HG03135 (cell line): Measurements from ENCODE around the gene SKA3.

Experiments
- ATAC-seq: cut with Tn5 transposase; IDR thresholded peaks from one replicate; pipeline ENCODE4 v1.9.1; 2021; ENCODE audit warnings: mild to moderate bottlenecking, moderate library complexity; ENCODE audit not compliant: unreplicated experiment

The SKA3 gene

DNA sequence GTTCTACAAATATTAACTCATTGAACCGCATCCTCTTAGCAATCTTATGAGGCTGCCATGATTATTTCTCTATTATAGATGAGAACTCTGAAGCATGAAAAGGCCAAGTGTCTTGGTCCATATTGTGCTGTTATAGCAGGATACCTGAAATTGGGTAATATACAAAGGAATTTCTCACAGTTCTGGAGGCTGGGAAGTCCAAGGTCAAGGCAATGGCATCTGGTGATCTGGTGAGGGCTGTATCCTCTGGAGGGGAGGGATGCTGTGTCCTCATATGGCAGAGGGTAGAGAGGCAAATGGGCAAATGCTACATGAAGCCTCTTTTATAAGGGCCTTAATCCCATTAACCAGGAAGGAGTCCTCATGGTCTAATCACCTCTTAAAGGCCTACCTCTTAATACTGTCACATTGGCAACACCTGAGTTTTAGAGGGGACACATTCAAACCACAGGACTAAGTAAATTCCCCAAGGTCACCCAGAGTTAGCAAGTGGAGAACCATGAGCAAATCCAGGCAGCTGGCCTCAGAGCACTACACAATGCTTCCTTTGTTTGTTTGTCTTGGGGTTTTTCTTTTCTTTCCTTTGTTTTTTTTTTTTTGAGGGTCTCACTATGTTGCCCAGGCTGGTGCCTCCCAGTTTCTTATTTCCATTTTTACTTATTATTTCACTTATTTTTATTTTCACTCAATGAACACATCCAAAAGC, 59.1 kb downstream of the SKA3 start:
- no peak for ATAC-seq

DNA sequence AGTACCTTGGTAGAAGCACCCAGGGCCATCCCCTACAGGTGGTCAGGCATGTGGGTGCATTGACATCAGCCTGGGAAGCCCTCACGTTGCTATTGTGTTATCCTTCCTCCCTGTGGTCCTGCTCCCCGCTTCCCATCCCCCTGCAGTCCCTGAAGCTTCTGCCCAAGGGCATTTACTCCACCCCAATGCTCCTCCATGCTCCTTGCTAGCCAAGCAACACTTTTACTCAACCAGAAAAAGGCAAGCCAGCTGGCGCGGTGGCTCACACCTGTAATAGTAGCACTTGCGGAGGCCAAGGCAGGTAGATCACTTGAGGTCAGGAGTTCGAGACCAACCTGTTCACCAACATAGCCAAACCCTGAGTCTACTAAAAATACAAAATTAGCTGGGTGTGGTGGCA, 60.2 kb downstream of the SKA3 start:
- no peak for ATAC-seq

DNA sequence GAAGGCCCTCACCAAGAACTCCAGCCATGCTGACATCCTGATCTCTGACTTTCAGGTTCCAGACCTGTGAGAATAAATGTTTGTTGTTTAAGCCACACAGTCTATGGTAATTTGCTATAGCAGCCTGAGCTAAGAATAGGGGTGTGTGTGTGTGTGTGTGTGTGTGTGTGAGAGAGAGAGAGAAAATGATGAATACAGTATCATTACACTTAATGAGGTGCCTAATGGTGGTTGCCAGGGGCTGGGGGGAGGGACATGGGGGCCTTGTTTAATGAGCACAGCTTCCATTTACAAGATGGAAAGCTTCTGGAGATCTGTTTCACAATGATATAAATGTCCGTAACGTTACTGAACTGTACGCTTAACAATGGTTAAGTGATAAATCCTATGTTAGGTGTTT, 61.1 kb downstream of the SKA3 start:
- ATAC-seq, result no peak

DNA sequence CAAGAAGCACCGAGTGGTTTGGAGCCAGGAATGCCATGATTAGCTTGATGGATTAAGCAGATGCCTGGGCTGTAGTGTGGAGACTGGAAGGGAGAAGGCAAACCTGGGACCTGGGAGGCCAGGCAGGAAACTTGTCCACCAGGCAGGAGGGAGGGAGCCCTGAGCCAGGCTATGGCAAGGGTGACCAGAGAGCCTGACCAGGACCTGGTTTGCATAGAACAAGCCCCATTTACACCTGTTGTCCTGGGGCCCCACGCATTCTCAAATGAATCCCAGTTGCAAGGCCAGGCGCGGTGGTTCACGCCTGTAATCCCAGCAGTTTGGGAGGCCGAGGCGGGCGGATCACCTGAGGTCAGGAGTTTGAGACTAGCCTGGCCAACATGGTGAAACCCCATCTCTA, 64.8 kb downstream of the SKA3 start:
- no peak for ATAC-seq

DNA sequence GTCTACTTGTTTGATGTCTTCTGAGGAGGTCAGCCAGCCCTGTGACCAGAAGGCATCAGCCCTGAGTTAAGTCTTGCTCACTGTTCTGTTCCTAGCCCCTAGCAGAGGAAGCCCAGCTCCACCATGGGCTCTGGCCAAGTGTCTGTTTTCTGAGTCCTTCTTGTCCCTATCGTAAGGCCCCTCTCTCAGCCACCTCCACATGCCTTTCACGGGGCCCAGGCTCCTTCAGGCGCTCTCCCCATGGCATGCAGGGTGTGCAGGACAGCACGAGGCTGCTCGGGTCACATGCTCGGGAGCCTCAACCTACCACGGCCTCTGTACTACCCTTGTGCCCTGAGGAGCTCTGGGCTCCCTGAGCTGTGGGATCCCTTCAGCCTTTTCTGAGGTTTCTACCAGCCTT, 67.2 kb downstream of the SKA3 start:
- no peak for ATAC-seq

DNA sequence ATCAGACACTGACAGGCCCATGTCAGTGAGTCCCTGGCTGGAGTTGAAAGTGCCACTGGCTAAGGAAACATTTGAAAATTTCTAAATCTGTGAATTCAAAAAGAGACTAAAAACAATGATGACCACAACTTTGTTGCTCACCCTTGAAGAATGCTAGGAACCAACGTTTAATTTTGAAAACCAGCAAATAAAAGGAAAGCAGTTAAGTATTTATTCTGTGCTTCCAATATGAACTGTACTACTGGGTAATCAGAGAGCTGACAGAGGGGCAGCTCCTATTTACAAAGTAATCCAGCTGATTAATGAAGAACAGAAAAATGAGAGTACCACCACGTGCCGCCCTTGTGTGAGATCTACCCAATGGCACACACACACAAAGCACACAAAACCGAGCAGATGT, 70.3 kb downstream of the SKA3 start:
- no peak for ATAC-seq

DNA sequence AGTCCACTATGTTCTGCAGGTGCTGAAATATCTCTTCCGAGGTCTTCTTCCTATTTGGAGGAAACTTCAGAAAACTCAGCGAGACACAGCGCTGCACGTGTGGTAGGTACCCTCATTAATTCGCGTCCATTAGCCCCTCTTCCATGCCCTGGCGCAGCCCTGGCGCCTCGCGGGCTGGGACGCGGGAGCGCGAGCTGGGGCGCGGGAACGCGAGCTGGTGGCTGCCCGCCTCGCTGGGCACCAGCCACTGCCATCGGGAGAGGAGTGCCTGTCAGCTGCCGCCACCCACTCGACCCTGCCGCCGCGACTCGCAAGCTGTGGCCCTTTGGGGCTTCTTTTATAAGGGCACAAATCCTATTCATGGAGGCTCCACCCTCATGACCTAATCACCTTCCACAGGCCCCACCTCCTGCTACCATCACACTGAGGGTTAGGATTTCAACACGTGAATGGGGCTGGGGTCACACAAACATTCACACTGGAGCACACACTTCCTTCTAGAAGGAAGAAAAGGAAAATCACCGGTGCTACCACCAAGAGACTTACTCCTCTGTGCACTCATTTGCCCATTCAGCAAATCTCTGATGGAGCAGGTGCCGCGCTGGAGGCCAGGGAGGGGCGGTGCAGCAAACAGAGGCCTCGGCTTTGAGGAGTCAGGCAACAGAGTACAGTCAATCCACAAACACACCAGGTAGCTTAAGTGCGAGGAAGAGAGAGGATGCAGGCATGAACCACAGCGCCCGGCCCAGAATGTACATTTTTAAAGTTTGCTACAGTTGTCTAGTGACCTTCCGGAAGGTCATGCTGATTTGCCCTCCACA, 71.9 kb downstream of the SKA3 start:
- ATAC-seq, result no peak
